Activated CD4-positive, alpha-beta T cell treated with anti-CD3 and anti-CD28 coated beads, Interleukin-2, amount 10 ng/mL, durations not matched to agents 7 days and 5 days (primary cell): ENCODE measurements around the gene GPSM1. TPM values are rescaled to one million over a fixed set of nuclear protein-coding genes. Genes with fewer than 3 reads are reported as not detected.

ENCODE experiments used
- CTCF ChIA-PET: fragments of 350-600 bp; sonication (Branson Sonifier 250); formaldehyde crosslinking; loops from one replicate; lab custom pipeline; 2021; ENCODE audit warnings: antibody characterized with exemption; lab: Charles Lee
- POLR2A ChIA-PET: fragments of 350-600 bp; sonication (Branson Sonifier 250); formaldehyde crosslinking; loops from one replicate; lab custom pipeline; 2021; ENCODE audit warnings: antibody characterized with exemption; lab: Charles Lee
- DNase-seq: peaks from one replicate; pipeline ENCODE4 v3.0.0-alpha.2; 2020
- H3K27ac Mint-ChIP-seq: one replicate; pipeline ENCODE4 v1.8.0; 2021; ENCODE audit warnings: mild to moderate bottlenecking, moderate library complexity, mixed read lengths
- H3K27me3 Mint-ChIP-seq: one replicate; pipeline ENCODE4 v1.8.0; 2021; ENCODE audit warnings: mixed read lengths
- H3K36me3 Mint-ChIP-seq: one replicate; pipeline ENCODE4 v1.8.0; 2021; ENCODE audit warnings: low read depth, mixed read lengths
- H3K4me1 Mint-ChIP-seq: one replicate; pipeline ENCODE4 v1.8.0; 2021; ENCODE audit warnings: mixed read lengths
- H3K4me3 Mint-ChIP-seq: one replicate; pipeline ENCODE4 v1.8.0; 2021; ENCODE audit warnings: mild to moderate bottlenecking, moderate library complexity, mixed read lengths
- H3K9me3 Mint-ChIP-seq: one replicate; pipeline ENCODE4 v1.8.0; 2021; ENCODE audit warnings: mixed read lengths
- total RNA-seq, 2 experiments: library from RNA; stranded (reverse); gene quantifications; one replicate each; pipeline ENCODE4 v1.2.3, GENCODE V29; 2021

The GPSM1 gene, protein sequence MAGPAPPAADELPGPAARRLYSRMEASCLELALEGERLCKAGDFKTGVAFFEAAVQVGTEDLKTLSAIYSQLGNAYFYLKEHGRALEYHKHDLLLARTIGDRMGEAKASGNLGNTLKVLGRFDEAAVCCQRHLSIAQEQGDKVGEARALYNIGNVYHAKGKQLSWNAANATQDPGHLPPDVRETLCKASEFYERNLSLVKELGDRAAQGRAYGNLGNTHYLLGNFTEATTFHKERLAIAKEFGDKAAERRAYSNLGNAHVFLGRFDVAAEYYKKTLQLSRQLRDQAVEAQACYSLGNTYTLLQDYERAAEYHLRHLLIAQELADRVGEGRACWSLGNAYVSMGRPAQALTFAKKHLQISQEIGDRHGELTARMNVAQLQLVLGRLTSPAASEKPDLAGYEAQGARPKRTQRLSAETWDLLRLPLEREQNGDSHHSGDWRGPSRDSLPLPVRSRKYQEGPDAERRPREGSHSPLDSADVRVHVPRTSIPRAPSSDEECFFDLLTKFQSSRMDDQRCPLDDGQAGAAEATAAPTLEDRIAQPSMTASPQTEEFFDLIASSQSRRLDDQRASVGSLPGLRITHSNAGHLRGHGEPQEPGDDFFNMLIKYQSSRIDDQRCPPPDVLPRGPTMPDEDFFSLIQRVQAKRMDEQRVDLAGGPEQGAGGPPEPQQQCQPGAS
- 1 to 10 TPM; 2.7 to 2.9 TPM for total RNA-seq

DNA sequence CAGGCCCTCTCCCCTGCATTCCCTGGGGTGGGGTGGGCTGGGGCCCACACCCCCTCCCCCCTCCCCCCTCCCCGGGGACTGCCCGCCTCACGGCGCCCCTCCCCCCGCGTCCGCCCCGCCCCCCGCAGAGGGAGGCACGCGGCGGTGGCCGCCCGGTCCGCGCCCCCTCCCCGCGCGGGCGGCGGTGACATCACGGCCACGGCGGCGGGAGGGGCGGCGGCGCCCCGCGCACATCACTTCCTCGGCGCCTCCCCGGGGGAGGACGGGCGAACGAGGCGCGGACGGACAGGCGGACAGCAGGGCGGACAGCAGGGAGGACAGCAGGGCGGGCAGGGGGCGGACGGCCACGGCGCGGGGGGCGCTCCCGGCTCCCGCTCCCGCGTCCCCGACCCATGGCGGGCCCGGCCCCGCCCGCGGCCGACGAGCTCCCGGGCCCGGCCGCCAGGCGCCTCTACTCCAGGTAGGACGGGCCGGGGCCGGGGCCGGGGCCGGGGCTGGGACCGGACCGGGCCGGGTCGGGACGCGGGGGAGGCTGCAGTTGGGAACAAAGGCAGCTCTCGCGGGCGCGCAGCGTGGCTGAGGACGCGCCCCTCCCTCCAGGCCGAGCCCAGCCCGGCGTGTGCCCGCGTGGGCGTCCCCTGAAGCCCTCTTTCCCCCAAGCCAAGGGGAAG lies at the start of gene GPSM1:
GPSM1 (plus strand) TSS at position 236 of the 671 bp plus-strand sequence; CDS start at position 393, 157 bp downstream.
- H3K4me3 Mint-ChIP-seq = peak within 1 kb of the TSS; percentile 43
- CTCF ChIA-PET = interaction anchor here (1.6 kb wide), 1 partner anchor 41 kb away, joined by 3 read pairs; no protein-coding TSS in a partner anchor
- peaks cover 3% of the 10 kb centered on the region for H3K27me3 Mint-ChIP-seq

GRCh38 chr9:136277746-136278145 lies 49.6 kb upstream of the GPSM1 start:
- no peak overlapping the region for H3K27ac Mint-ChIP-seq
- CTCF ChIA-PET = interaction anchor here (0.5 to 1.7 kb wide), 5 partner anchors 9 to 466 kb away, joined by 3 to 5 read pairs (median 3); no protein-coding TSS in a partner anchor
- DNase-seq = no peak
- peaks cover 3% of the 10 kb centered on the region for H3K4me1 Mint-ChIP-seq
- H3K36me3 Mint-ChIP-seq = no peaks in the 10 kb centered on the region
- POLR2A ChIA-PET = no interaction called here
- no peaks in the 10 kb centered on the region for H3K27me3 Mint-ChIP-seq
- H3K4me3 Mint-ChIP-seq = no peak overlapping the region
- no peaks in the 10 kb centered on the region for H3K9me3 Mint-ChIP-seq

More for the DNA sequence above, at the start of gene GPSM1:
- H3K9me3 Mint-ChIP-seq = no peaks in the 10 kb centered on the region
- no peaks in the 10 kb centered on the region for H3K36me3 Mint-ChIP-seq
- DNase-seq = peak; percentile 23
- no peak within 1 kb of the TSS for H3K27ac Mint-ChIP-seq
- POLR2A ChIA-PET = no interaction called here
- H3K4me1 Mint-ChIP-seq = peaks cover 2% of the 10 kb centered on the region

- Mint-ChIP-seq H3K36me3 (no peaks in the 10 kb centered on the region), H3K27ac (no peak overlapping the region), H3K4me3 (no peak overlapping the region), H3K9me3 (no peaks in the 10 kb centered on the region), H3K4me1 (peaks cover 3% of the 10 kb centered on the region), H3K27me3 (no peaks in the 10 kb centered on the region)
- no peak for DNase-seq
- POLR2A ChIA-PET = no interaction called here
- CTCF ChIA-PET = interaction anchor here (0.8 to 1.7 kb wide), 5 partner anchors 9 to 466 kb away, joined by 3 to 5 read pairs (median 4); no protein-coding TSS in a partner anchor
Observed at GRCh38 chr9:136278221-136278620, 49.1 kb upstream of the GPSM1 start.

- POLR2A ChIA-PET = interaction anchor here (0.5 kb wide), 1 partner anchor 145 kb away, joined by 3 read pairs; no protein-coding TSS in a partner anchor
- no peak overlapping the region for H3K4me3 Mint-ChIP-seq
- H3K4me1 Mint-ChIP-seq = peaks cover 8% of the 10 kb centered on the region
- CTCF ChIA-PET = interaction anchor here (0.5 to 1.7 kb wide), 4 partner anchors 10 to 122 kb away, joined by 3 to 5 read pairs (median 4); no protein-coding TSS in a partner anchor
- no peaks in the 10 kb centered on the region for H3K36me3 Mint-ChIP-seq
- H3K9me3 Mint-ChIP-seq = no peaks in the 10 kb centered on the region
- H3K27me3 Mint-ChIP-seq = no peaks in the 10 kb centered on the region
- no peak overlapping the region for H3K27ac Mint-ChIP-seq
- no peak for DNase-seq
Observed at GRCh38 chr9:136278894-136279293, 48.4 kb upstream of the GPSM1 start.

DNA sequence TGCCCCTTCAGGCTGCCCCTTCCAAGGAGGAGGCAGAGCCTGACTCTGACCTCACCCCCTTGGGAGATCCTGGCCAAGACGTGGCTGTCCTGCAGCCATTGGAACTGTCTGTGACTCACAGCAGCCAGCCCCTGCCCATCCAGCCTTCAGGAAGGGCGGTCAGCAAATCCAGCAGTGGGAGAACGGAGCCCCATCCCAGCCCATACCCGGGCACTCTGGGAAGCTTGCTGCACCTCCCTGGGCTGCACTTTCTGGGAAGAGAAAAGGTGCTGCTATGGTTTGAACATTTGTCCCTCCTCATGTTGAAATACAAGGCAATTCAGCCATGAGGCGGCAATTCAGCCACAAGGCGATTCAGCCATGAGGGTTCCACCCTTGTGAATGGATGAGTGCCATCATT lies 47.9 kb upstream of the GPSM1 start:
- Mint-ChIP-seq H3K27ac (no peak overlapping the region), H3K27me3 (no peaks in the 10 kb centered on the region), H3K4me1 (peaks cover 8% of the 10 kb centered on the region), H3K9me3 (no peaks in the 10 kb centered on the region), H3K4me3 (no peak overlapping the region), H3K36me3 (no peaks in the 10 kb centered on the region)
- POLR2A ChIA-PET = interaction anchor here (0.5 kb wide), 1 partner anchor 145 kb away, joined by 3 read pairs; no protein-coding TSS in a partner anchor
- DNase-seq = no peak
- CTCF ChIA-PET = interaction anchor here (0.5 to 1.7 kb wide), 3 partner anchors 12 to 121 kb away, joined by 3 to 5 read pairs (median 4); no protein-coding TSS in a partner anchor

DNA sequence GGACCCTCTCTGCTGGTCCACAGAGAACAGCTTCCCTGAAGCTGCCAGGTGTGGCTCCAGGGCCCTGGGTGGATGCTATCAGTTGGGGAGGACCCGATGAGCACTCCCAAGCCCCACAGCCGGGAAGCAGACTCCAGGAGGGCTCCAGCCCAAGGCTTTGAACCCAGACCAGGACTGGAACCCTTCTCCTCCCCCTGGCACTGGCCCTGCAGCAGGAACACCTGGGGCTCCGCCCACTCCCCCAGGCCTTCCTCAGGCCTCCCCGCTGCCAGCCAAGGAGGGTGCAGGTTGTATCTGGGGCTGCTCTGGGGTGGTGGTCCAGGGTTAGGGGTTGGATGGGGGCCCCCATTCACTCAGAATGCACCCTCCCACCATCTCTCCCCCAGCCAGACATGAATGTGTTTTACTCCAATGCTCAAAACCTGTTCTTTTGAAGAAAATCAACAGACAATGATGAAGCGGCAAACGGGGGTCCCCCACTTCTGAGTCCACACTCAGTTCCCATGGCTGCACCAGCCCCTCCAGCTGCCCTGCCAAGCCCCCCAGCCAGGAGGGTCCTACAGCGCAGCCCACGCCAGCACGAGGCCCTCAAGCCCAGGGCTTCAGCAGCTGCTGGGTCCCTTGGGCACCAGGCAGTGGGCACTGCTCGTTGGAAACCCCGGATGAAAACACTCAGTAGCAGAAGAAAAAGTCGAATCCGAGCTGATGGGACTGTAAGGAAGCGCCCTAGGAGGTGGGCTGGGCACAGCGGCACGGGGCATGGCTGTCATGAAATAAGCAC lies 46.6 kb upstream of the GPSM1 start:
- Mint-ChIP-seq H3K4me1 (peaks cover 8% of the 10 kb centered on the region), H3K27me3 (no peaks in the 10 kb centered on the region), H3K27ac (no peak overlapping the region), H3K36me3 (no peaks in the 10 kb centered on the region), H3K4me3 (no peak overlapping the region), H3K9me3 (no peaks in the 10 kb centered on the region)
- DNase-seq = no peak
- ChIA-PET CTCF (no interaction called here), POLR2A (no interaction called here)

DNA sequence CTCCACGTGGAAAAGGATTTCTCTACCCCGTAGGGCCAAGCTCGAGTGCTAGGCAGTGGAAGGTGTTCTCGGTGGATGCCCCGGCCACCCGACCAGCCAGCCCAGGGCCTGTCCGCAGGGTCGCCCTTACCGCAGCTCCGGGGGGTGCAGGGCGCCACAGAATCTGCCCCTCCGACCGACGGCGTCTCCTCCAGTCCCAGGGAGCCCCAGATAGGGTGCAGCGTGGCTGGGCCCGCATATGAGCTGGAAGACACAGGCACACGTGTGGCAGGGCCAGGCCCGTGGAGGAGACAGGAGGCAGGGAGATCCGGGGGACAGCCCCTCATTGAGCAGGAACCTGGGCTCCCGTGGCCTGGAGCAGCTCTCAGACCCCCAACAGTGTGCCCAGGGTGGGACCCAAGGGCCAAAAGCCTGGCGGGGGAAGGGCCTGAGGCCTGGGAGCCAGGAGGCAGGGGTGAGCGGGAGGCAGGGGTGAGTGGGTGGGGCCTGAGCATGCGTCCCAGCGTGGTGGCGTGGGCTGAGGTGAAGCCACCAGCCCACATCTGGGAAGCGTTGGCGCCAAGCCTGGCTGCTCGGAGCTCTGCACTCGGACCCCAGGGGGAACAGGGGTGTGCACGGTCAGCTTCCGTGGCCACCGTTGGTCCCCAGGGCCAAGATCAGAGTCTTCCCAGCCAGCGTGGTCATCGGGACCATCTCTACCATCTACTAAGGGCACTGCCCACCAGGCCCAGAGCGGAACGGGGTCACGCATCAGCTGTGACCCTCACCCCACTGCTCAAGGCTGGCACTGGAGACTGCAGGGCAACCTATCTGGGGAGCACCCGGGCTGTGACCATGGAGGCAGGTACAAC lies 45.7 kb upstream of the GPSM1 start:
- POLR2A ChIA-PET = no interaction called here
- Mint-ChIP-seq H3K27ac (no peak overlapping the region), H3K27me3 (no peaks in the 10 kb centered on the region), H3K4me1 (peaks cover 8% of the 10 kb centered on the region), H3K4me3 (no peak overlapping the region), H3K36me3 (no peaks in the 10 kb centered on the region), H3K9me3 (no peaks in the 10 kb centered on the region)
- CTCF ChIA-PET = interaction anchor here (0.5 kb wide), 1 partner anchor 136 kb away, joined by 7 read pairs; no protein-coding TSS in a partner anchor
- DNase-seq = no peak

DNA sequence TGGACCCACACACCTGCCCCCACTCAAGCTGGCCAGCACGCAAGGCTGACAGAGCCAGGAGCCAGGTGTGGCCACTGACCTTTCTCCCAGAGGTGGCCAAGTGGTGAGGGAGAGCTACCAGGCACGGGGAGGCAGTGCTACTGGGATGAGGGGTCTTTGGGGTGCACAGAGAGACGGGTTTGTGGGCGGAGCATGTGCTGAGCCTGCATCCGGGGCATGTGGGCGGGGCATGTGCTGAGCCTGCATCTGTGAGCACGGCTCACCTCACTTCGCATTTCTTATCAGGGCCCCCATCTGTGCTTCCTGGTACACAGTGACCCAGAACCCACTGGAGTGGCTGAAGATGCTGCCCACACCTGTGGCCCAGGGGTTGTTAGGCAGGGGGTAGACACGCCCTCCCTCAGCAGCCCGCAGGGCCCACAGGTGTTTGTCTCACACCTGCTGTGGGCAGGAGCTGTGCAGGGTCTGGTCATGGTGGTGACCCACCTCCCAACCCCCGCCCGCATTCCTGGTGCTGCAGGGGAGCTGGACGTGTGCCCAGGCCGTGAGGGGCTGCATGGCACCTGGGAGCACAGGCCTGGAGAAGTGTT lies 45.0 kb upstream of the GPSM1 start:
- Mint-ChIP-seq H3K4me1 (peaks cover 8% of the 10 kb centered on the region), H3K9me3 (no peaks in the 10 kb centered on the region), H3K4me3 (no peak overlapping the region), H3K27ac (no peak overlapping the region), H3K27me3 (no peaks in the 10 kb centered on the region), H3K36me3 (no peaks in the 10 kb centered on the region)
- peak; percentile 29 for DNase-seq
- POLR2A ChIA-PET = no interaction called here
- CTCF ChIA-PET = interaction anchor here (1.7 kb wide), 1 partner anchor 27 kb away, joined by 4 read pairs; no protein-coding TSS in a partner anchor

GRCh38 chr9:136283291-136284235 lies 43.8 kb upstream of the GPSM1 start:
- no peak overlapping the region for H3K27ac Mint-ChIP-seq
- no peaks in the 10 kb centered on the region for H3K9me3 Mint-ChIP-seq
- H3K27me3 Mint-ChIP-seq = no peaks in the 10 kb centered on the region
- H3K4me3 Mint-ChIP-seq = no peak overlapping the region
- ChIA-PET POLR2A (no interaction called here), CTCF (interaction anchor here (1.1 to 1.7 kb wide), 3 partner anchors 9 to 123 kb away, joined by 3 to 4 read pairs (median 4); no protein-coding TSS in a partner anchor)
- peak; percentile 72 for DNase-seq
- H3K36me3 Mint-ChIP-seq = no peaks in the 10 kb centered on the region
- peaks cover 8% of the 10 kb centered on the region for H3K4me1 Mint-ChIP-seq

DNA sequence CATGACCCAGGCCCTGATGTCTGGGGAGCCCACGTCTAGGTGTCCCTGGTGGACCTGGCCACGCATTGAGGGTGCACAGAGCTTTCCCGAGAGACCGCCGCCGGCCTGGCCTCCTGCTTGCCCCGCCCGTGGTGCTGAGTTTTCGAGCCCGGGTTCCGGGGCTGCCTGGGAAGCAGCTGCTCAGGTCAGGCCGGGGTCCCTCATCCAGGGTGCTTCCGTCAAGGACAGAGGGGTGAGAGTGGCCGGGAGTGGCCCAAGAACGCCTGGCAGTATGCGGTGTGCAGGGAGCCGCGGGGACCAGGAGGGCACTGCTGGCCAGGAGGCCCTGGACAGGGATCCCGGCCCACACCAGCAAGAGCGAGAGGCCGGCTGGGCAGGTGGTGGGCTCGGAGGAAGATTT lies 43.0 kb upstream of the GPSM1 start:
- H3K9me3 Mint-ChIP-seq = no peaks in the 10 kb centered on the region
- no peak overlapping the region for H3K4me3 Mint-ChIP-seq
- H3K27me3 Mint-ChIP-seq = no peaks in the 10 kb centered on the region
- no peak overlapping the region for H3K27ac Mint-ChIP-seq
- DNase-seq = no peak
- ChIA-PET CTCF (interaction anchor here (1.1 kb wide), 2 partner anchors 10 to 124 kb away, joined by 3 to 4 read pairs; no protein-coding TSS in a partner anchor), POLR2A (no interaction called here)
- peaks cover 8% of the 10 kb centered on the region for H3K4me1 Mint-ChIP-seq
- no peaks in the 10 kb centered on the region for H3K36me3 Mint-ChIP-seq
